Kidney (tissue), 14 donors: ENCODE measurements around the gene C9. TPM values are rescaled to one million over a fixed set of nuclear protein-coding genes. Genes with fewer than 3 reads are reported as not detected.

Source experiments
- DNase-seq, 5 donors: peaks; one replicate each; pipeline ENCODE4 v3.0.0-alpha.2; 2013 to 2020
- FAIRE-seq: peaks from 2 replicates; lab custom pipeline; 2012; peaks lifted over from hg19 to GRCh38; lab: Jason Lieb, UNC
- H3K27ac ChIP-seq, 2 donors: one replicate each; pipeline ENCODE4 v1.7.0; 2013; ENCODE audit warnings: low read depth in 2 of 2, low read length in 2 of 2, inconsistent platforms in 1 of 2
- H3K27me3 ChIP-seq: one replicate; pipeline ENCODE4 v1.7.1; 2013; ENCODE audit warnings: low read length, inconsistent platforms; ENCODE audit not compliant: control insufficient read depth, insufficient read depth
- H3K36me3 ChIP-seq, 3 donors: one replicate each; pipeline versions ENCODE4 v1.7.0 to v1.7.1; 2013; ENCODE audit warnings: low read length in 3 of 3, control low read depth in 1 of 3, inconsistent platforms in 1 of 3; ENCODE audit not compliant: insufficient read depth in 3 of 3, control insufficient read depth in 2 of 3
- H3K4me1 ChIP-seq, 3 donors: one replicate each; pipeline versions ENCODE4 v1.7.0 to v1.7.1; 2013; ENCODE audit warnings: low read length in 3 of 3, inconsistent platforms in 1 of 3, low read depth in 1 of 3; ENCODE audit not compliant: control insufficient read depth in 2 of 3, insufficient read depth in 2 of 3
- H3K4me3 ChIP-seq, 3 donors: one replicate each; pipeline versions ENCODE4 v1.7.0 to v1.8.1; 2013; ENCODE audit warnings: low read length in 3 of 3, control low read depth in 1 of 3, inconsistent platforms in 1 of 3
- H3K9ac ChIP-seq, 3 donors: one replicate each; pipeline versions ENCODE4 v1.7.0 to v1.7.1; 2013; ENCODE audit warnings: low read length in 3 of 3, control low read depth in 1 of 3, inconsistent platforms in 1 of 3
- H3K9me3 ChIP-seq, 3 donors: one replicate each; pipeline versions ENCODE4 v1.7.0 to v1.7.1; 2013; ENCODE audit warnings: low read length in 3 of 3, control low read depth in 1 of 3, inconsistent platforms in 1 of 3; ENCODE audit not compliant: control insufficient read depth in 2 of 3, insufficient read depth in 1 of 3
- intact Hi-C: fragments of 100-400 bp; cut with DNase I; formaldehyde crosslinking; loops from one replicate; pipeline ENCODE4 v1.11.1; 2022
- polyA plus RNA-seq: library from polyadenylated mRNA; stranded (reverse); fragments of 350-450 nt; fragmentation: Illumina TruSeq; extraction: RNeasy Lipid Tissue Mini Kit (QIAGEN cat#74804); gene quantifications from one replicate; pipeline ENCODE4 v1.2.3, GENCODE V29; 2014; ENCODE audit warnings: low read depth, low replicate concordance; ENCODE audit not compliant: insufficient read depth
- total RNA-seq: library from RNA; stranded (reverse); fragmentation: NEBNext Ultra II Directional; extraction: Animal tissue kit (Norgen Biotek cat#: 25700); gene quantifications from one replicate; pipeline ENCODE4 v1.2.1, GENCODE V29; 2021
- TF ChIP-seq, protein P1 (sequence below): IDR thresholded peaks from 3 replicates; pipeline ENCODE4 v1.5.1; 2012; ENCODE audit warnings: mild to moderate bottlenecking, moderate library complexity, borderline replicate concordance; ENCODE audit not compliant: insufficient read depth; ENCODE audit errors: extremely low read depth
- donor health status: control.
- donor health status: control.
- donor health status: control.
- donor health status: control.
- donor health status: control.
- donor health status: DM: yes; HTN: yes; CAD: no.
- donor health status: Normal renal cell carcinoma (clear cell type).

C9 gene
- total and polyA plus RNA-seq, 2 donors from 2014 or later: 1.5 to 4.5 TPM

DNA sequence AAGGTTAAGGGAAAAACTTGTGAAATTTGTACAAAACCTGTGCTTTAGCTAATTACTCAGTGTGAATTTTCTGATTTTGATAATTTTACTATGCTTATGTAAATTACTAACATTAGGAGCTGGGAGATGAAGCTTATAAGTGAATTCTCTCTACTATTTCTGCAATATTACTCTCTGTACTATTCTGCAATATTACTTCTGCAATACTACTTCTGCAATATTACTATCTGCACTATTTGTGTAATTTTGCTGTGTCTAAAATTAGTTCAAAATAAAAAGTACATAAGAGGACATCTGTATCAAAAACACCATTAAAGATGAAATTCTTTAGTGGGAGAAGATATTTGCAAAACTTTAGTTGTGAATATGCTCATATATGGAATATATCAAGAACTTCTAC lies 62.9 kb downstream of the C9 start:
- Histone ChIP-seq H3K4me1 (no peaks in the 10 kb centered on the region), H3K36me3 (no peaks in the 10 kb centered on the region), H3K4me3 (no peak overlapping the region), H3K9me3 (peaks cover 0 to 8% (median 0%) of the 10 kb centered on the region in 3 donors), H3K27ac (no peak overlapping the region), H3K9ac (no peak overlapping the region), H3K27me3 (no peaks in the 10 kb centered on the region)
- intact Hi-C loops: no loop called here
- no peak for DNase-seq
- FAIRE-seq: no peak
- TF ChIP-seq, protein P1, sequence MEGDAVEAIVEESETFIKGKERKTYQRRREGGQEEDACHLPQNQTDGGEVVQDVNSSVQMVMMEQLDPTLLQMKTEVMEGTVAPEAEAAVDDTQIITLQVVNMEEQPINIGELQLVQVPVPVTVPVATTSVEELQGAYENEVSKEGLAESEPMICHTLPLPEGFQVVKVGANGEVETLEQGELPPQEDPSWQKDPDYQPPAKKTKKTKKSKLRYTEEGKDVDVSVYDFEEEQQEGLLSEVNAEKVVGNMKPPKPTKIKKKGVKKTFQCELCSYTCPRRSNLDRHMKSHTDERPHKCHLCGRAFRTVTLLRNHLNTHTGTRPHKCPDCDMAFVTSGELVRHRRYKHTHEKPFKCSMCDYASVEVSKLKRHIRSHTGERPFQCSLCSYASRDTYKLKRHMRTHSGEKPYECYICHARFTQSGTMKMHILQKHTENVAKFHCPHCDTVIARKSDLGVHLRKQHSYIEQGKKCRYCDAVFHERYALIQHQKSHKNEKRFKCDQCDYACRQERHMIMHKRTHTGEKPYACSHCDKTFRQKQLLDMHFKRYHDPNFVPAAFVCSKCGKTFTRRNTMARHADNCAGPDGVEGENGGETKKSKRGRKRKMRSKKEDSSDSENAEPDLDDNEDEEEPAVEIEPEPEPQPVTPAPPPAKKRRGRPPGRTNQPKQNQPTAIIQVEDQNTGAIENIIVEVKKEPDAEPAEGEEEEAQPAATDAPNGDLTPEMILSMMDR: no peak

DNA sequence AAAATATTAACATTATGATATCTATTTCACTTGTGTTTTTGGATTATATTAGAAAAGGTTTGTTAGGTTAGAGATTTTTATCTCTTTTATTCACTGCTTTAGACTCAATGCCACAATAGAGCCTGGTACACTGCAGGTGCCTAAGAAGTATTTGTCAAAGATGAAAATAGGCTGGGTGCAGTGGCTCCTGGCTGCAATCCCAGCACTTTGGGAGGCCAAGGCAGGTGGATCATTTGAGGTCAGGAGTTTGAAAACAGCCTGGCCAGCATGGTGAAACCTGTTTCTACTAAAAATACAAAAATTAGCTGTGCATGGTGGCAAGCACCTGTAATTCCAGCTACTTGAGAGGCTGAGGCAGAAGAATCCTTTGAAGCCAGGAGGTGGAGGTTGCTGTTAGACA lies 64.3 kb downstream of the C9 start:
- H3K27me3 ChIP-seq: no peaks in the 10 kb centered on the region
- no peak for FAIRE-seq
- TF ChIP-seq, protein P1: no peak

DNA sequence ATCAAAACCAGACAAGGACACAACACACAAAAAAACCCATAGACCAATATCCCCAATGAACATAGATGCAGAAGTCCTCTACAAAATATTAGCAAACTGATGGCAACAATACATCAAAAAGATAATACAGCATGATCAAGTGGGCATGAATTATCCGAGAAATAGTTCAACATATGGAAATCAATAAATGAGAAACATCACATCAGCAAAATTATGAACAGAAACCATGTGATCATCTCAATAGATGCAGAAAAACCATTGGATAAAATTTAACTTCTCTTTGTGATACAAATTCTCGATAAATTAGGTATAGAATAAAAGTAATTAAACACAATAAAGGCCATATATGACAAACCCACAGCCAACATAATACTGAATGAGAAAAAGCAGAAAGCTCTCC lies 69.6 kb downstream of the C9 start:
- Histone ChIP-seq H3K36me3 (no peaks in the 10 kb centered on the region), H3K27ac (no peak overlapping the region), H3K9me3 (peaks cover 0 to 8% (median 0%) of the 10 kb centered on the region in 3 donors), H3K27me3 (no peaks in the 10 kb centered on the region), H3K9ac (no peak overlapping the region), H3K4me3 (no peak overlapping the region), H3K4me1 (no peaks in the 10 kb centered on the region)
- intact Hi-C loops: no loop called here
- FAIRE-seq: no peak
- no peak for DNase-seq
- TF ChIP-seq, protein P1: no peak

More for the DNA sequence above, 64.3 kb downstream of the C9 start:
- Histone ChIP-seq H3K9ac (no peak overlapping the region), H3K9me3 (peaks cover 0 to 8% (median 0%) of the 10 kb centered on the region in 3 donors), H3K4me1 (no peaks in the 10 kb centered on the region), H3K36me3 (no peaks in the 10 kb centered on the region), H3K4me3 (no peak overlapping the region), H3K27ac (no peak overlapping the region)
- no peak for DNase-seq
- intact Hi-C loops: no loop called here

DNA sequence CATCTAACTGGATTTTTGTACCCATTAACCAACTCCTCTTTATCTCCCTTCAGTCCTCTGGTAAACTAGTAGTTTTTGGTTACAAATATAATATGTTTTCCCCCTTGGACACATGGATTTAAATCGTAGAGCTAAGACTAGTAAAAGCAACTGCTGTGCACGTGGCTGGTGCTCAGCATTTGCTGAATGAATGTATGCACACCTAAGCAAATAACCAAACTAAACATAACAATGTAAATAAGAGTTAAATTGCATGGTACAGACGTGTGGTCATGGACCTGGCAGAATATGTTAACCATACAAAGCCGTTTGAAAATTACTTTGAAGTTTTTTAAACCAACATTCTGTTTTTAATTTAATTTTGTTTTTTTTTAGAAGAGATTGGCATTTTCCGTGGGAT lies 79.7 kb downstream of the C9 start:
- intact Hi-C loops: no loop called here
- DNase-seq: peak in 1 of 5 donors; percentile 22
- no peak for FAIRE-seq
- no peaks in the 10 kb centered on the region for H3K27me3 ChIP-seq
- no peaks in the 10 kb centered on the region for H3K36me3 ChIP-seq
- no peaks in the 10 kb centered on the region for H3K9me3 ChIP-seq
- peaks cover 0 to 5% (median 0%) of the 10 kb centered on the region in 3 donors for H3K4me1 ChIP-seq
- TF ChIP-seq, protein P1: no peak
- H3K4me3 ChIP-seq: no peak overlapping the region
- no peak overlapping the region for H3K27ac ChIP-seq
- H3K9ac ChIP-seq: no peak overlapping the region
